ENCODE results near the gene DLX1.

Gene DLX1

GRCh38 chr2:172085460-172086159, at the start of gene DLX1:
TSS of gene DLX1 (plus strand) at chr2:172085507. CDS start at chr2:172085678, 171 bp downstream.
- no peak for DNase-seq (ENCODE audit: low read depth)

GRCh38 chr2:172038121-172038520, 47.2 kb upstream of the DLX1 start:
- no peak for TF ChIP-seq CTCF (IDR thresholded peaks at IDR 0.05; ENCODE audit: insufficient read depth, low read depth, low read length, missing control alignments)
- H3K4me3 ChIP-seq (ENCODE audit: low read depth, low read length) = no peak overlapping the region

More at GRCh38 chr2:172085460-172086159, at the start of gene DLX1:
- TF ChIP-seq CTCF (IDR thresholded peaks at IDR 0.05; ENCODE audit: insufficient read depth, low read depth, low read length, missing control alignments) = no peak
- peak within 1 kb of the TSS; percentile 60 for H3K4me3 ChIP-seq (ENCODE audit: low read depth, low read length)

GRCh38 chr2:172038604-172039003, 46.7 kb upstream of the DLX1 start:
- no peak for TF ChIP-seq CTCF (IDR thresholded peaks at IDR 0.05; ENCODE audit: insufficient read depth, low read depth, low read length, missing control alignments)
- H3K4me3 ChIP-seq (ENCODE audit: low read depth, low read length) = no peak overlapping the region
- DNase-seq (ENCODE audit: low read depth) = no peak

More at GRCh38 chr2:172038121-172038520, 47.2 kb upstream of the DLX1 start:
- no peak for DNase-seq (ENCODE audit: low read depth)

- no peak overlapping the region for H3K4me3 ChIP-seq (ENCODE audit: low read depth, low read length)
- DNase-seq (ENCODE audit: low read depth) = no peak
- TF ChIP-seq CTCF (IDR thresholded peaks at IDR 0.05; ENCODE audit: insufficient read depth, low read depth, low read length, missing control alignments) = no peak
Observed at GRCh38 chr2:172039011-172039704, 46.1 kb upstream of the DLX1 start.

GRCh38 chr2:172040311-172040710, 45.0 kb upstream of the DLX1 start:
- no peak for DNase-seq (ENCODE audit: low read depth)
- no peak overlapping the region for H3K4me3 ChIP-seq (ENCODE audit: low read depth, low read length)
- TF ChIP-seq CTCF (IDR thresholded peaks at IDR 0.05; ENCODE audit: insufficient read depth, low read depth, low read length, missing control alignments) = no peak

GRCh38 chr2:172046080-172046678, 39.1 kb upstream of the DLX1 start:
- no peak overlapping the region for H3K4me3 ChIP-seq (ENCODE audit: low read depth, low read length)
- no peak for TF ChIP-seq CTCF (IDR thresholded peaks at IDR 0.05; ENCODE audit: insufficient read depth, low read depth, low read length, missing control alignments)
- DNase-seq (ENCODE audit: low read depth) = no peak

Data from GM12865 (cell line).